NCI-H1694 treated with DMSO at 0.1 percent for 48 hours (cell line): ENCODE results near the gene PCBP3.
"Not testable (repeated sequence)": the region's sequence is repeated elsewhere in the genome, so short reads cannot be mapped to it uniquely, and the experiment has no call there.

Experiments used
- DNase-seq: peaks from one replicate; lab custom pipeline; 2025; lab: John Stamatoyannopoulos, UW

Gene PCBP3

GRCh38 chr21:45809421-45809820, 165.9 kb downstream of the PCBP3 start:
- no peak for DNase-seq

DNA sequence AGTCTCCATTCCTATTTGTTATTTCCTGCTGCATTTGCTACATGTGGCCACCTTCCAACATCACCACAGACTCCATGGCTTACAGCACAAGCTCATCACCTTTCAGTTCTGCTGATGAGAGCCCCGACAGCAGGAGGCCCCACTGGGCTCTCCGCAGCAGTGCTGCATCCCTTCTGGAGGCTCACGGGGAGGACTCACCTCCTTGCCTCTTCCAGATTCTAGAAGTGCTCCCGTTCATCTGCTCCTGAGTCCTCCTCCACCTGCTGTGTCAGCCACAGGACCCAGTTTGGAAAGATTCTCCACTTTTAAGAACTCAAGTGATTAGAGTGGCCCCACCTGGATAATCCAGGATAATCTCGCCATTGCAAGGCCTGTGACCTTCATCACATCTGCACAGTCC, 167.6 kb downstream of the PCBP3 start:
- no peak for DNase-seq

DNA sequence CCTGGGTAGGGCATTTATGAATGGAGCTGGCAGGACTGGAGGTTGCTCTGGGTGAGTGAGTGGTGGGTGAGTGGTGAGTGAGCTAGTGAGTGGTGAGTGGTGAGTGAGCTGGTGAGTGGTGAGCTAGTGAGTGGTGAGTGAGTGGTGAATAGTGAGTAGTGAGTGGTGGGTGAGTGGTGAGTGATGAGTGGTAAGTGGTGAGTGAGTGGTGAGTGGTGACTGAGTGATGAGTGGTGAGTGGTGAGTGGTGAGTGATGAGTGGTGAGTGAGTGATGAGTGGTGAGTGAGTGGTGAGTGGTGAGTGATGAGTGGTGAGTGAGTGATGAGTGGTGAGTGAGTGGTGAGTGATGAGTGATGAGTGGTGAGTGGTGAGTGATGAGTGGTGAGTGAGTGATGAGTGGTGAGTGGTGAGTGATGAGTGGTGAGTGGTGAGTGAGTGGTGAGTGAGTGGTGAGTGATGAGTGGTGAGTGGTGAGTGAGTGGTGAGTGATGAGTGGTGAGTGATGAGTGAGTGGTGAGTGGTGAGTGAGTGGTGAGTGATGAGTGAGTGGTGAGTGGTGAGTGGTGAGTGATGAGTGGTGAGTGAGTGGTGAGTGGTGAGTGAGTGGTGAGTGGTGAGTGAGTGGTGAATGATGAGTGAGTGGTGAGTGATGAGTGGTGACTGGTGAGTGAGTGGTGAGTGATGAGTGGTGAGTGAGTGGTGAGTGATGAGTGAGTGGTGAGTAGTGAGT, 170.8 kb downstream of the PCBP3 start:
- DNase-seq, result not testable (repeated sequence)

DNA sequence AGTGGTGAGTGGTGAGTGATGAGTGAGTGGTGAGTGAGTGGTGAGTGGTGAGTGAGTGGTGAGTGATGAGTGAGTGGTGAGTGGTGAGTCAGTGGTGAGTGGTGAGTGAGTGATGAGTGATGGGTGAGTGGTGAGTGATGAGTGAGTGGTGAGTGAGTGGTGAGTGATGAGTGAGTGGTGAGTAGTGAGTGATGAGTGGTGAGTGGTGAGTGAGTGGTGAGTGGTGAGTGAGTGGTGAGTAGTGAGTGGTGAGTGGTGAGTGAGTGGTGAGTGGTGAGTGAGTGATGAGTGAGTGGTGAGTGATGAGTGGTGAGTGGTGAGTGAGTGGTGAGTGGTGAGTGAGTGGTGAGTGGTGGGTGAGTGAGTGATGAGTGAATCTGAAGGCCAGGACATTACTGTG, 172.3 kb downstream of the PCBP3 start:
- DNase-seq, result not testable (repeated sequence)

GRCh38 chr21:45816794-45817193, 173.3 kb downstream of the PCBP3 start:
- DNase-seq, result no peak

- DNase-seq, result no peak
Measured at GRCh38 chr21:45817345-45817744, 173.8 kb downstream of the PCBP3 start.

- DNase-seq, result no peak
Measured at GRCh38 chr21:45818276-45818903, 174.9 kb downstream of the PCBP3 start.

- no peak for DNase-seq
Measured at GRCh38 chr21:45818904-45819285, 175.4 kb downstream of the PCBP3 start.

GRCh38 chr21:45819478-45820170, 176.1 kb downstream of the PCBP3 start:
- DNase-seq, result no peak

DNA sequence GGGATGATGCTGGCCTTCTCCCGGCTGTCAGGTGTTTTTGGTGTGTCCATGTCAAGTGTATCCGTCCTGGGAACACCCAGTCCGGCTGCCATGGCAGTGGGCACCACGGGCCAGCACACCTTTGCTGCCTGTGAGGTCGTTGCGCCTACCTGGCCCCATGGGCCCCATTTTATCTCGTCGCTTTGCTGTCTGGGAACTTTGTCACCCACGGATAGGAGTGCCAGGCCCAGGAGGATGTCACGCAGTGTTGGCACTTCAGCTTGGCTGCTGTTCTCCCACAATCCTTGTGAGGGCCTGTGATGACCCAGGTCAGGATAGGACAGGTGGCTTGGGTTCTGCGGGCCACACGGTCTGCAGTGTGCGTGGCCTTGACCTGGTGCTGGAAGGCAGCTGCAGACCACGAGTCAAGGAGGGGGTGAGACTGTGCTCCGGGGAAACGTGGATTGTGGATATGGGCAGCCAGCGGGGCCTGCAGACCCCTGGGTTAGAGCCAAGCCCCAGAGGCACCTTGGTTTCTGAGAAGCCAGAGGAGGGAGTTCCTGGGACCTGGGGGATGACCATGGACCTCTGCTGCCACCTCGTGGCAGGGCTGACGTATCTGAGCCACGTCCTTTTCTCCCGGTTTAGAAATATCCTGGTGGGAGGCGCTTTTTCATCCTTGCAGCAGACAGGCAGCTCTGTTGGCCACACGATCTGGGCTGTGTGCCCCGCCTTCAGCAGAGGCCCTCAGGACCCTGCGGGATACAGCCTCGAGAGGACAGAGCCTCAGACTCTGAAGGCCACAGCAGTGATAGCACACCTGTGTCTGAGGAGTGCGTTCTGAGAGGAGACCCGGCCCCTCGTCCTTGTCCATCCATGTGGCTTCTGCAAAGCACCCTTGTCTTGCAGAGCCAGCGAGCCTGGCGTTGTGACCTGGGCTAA, 176.9 kb downstream of the PCBP3 start:
- DNase-seq, result peak; percentile 56

GRCh38 chr21:45821315-45821962, 177.9 kb downstream of the PCBP3 start:
- DNase-seq, result no peak

GRCh38 chr21:45821998-45822397, 178.5 kb downstream of the PCBP3 start:
- DNase-seq, result no peak

DNA sequence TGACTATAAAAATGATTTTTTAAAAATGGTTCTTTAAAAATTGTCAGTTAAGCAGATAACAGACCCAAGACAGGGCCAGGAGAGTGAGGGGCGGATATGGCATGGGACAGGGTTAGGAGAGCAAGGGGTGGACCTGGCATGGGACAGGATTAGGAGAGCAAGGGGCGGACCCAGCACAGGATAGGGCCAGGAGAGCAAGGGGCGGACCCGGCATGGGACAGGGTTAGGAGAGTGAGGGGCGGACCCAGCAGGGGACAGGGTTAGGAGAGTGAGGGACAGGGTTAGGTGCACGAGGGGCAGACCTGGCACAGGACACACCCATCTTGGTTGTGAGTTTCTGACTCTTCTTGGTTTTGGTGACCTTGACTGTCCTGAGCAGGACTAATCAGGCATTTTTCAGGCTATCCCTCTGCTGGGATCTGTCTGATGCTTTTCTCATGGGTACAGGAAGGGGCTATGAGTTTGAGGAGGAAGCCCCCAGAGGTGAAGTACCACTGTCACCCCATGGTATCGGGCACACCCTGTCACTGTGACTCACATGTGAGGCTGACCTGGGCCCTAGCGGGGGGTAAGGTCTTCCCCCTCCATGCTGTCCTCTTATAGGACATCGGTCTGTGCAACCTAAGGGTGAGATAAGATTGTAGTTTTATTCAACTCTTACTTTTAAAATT, 179.0 kb downstream of the PCBP3 start:
- DNase-seq, result no peak

- no peak for DNase-seq
Measured at GRCh38 chr21:45823100-45823681, 179.7 kb downstream of the PCBP3 start.

DNA sequence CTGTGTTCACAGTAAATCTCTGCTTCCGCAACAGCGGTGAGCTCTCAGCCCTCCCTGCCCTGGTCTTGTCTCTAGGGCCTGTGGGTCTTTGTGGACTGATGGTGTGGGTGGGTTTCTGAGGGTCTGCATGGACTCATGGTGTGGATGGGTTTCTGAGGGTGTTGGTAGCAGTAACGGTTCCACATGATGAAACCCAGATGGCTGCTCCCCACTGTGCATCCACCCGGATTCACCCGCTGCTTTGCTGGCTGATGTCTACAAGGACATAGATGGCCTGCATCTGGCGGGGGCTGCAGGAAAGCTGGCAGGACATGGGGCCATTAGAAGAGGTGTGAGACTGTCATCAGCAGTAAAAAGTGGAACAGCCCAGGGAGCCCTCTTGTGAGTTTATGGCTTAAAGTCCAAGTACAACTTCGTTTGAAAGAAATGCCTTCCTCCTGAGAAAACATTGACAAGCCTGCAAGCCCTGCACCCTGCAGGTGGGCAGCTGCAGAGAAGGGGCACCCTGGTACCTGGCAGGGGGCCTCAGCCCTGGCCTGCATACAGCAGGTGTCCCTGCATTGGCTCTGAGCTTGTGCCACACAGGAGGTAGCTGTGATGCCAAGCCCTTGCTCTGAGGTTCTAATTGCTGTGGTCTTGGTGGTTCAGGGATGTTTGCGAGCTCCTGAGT, 181.2 kb downstream of the PCBP3 start:
- no peak for DNase-seq

DNA sequence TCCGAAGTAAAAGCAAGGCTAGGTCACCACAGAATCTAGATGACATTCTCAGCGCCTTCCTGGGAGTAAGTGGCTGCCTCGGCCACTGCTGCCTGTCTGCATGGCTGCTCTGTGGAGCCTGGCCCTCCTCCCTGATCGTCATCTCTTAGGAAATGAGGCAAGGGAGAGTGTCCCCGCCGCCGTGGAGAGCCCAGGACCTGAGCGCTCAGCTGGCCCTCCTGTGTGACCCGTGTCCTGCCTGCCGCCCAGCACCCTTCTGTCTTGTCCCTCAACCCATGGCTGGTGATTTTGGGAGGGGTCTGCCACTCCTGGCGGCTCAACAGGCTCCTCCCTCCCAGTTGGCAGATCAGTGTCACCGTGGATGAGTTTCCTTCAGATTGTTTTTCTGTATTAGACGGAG, 181.7 kb downstream of the PCBP3 start:
- DNase-seq, result no peak

- no peak for DNase-seq
Measured at GRCh38 chr21:45826676-45827301, 183.3 kb downstream of the PCBP3 start.

GRCh38 chr21:45827302-45827692, 183.8 kb downstream of the PCBP3 start:
- no peak for DNase-seq

- DNase-seq, result no peak
Measured at GRCh38 chr21:45827881-45828579, 184.5 kb downstream of the PCBP3 start.
